Spleen (tissue), 11 donors: ENCODE measurements around the gene GATA3. TPM values are rescaled to one million over a fixed set of nuclear protein-coding genes. Genes with fewer than 3 reads are reported as not detected.
A peak's percentile ranks its signal among the peaks of the same experiment; 100 is the strongest.

Experiments used
- DNase-seq: peaks from one replicate; pipeline ENCODE4 v3.0.0-alpha.2; 2020
- H3K27ac ChIP-seq, 8 donors: fragments of 200-600 bp; sonication (generic) in 7 of 8; 1 replicate in 4 of 8; 2 replicates in 4 of 8; pipeline versions ENCODE4 v1.5.0 to v1.8.0; 2016 to 2021; ENCODE audit warnings: inconsistent platforms in 4 of 8, mild to moderate bottlenecking in 4 of 8, moderate library complexity in 1 of 8
- H3K27me3 ChIP-seq, 7 donors: fragments of 200-600 bp; sonication (generic) in 6 of 7; replicated peaks in 1 of 7; 1 replicate in 4 of 7; 2 replicates in 3 of 7; pipeline versions ENCODE4 v1.5.0 to v1.8.0; 2016 to 2021; ENCODE audit warnings: inconsistent platforms in 3 of 7, mild to moderate bottlenecking in 1 of 7
- H3K36me3 ChIP-seq, 6 donors: fragments of 200-600 bp; sonication (generic) in 5 of 6; 1 replicate in 4 of 6; 2 replicates in 2 of 6; pipeline versions ENCODE4 v1.5.0 to v1.8.0; 2016 to 2021; ENCODE audit warnings: inconsistent platforms in 2 of 6
- H3K4me1 ChIP-seq, 6 donors: fragments of 200-600 bp; sonication (generic) in 5 of 6; 1 replicate in 3 of 6; 2 replicates in 3 of 6; pipeline versions ENCODE4 v1.5.0 to v1.8.0; 2016 to 2021; ENCODE audit warnings: inconsistent platforms in 3 of 6
- H3K4me3 ChIP-seq, 8 donors: fragments of 200-600 bp; sonication (generic) in 7 of 8; 1 replicate in 4 of 8; 2 replicates in 4 of 8; pipeline versions ENCODE4 v1.5.0 to v1.8.0; 2016 to 2021; ENCODE audit warnings: inconsistent platforms in 4 of 8, mild to moderate bottlenecking in 4 of 8, moderate library complexity in 2 of 8
- H3K9me3 ChIP-seq, 8 donors: fragments of 200-600 bp; sonication (generic) in 7 of 8; 1 replicate in 4 of 8; 2 replicates in 4 of 8; pipeline versions ENCODE4 v1.5.0 to v1.8.0; 2016 to 2021; ENCODE audit warnings: inconsistent platforms in 4 of 8
- POLR2A ChIP-seq, 3 donors: fragments of 450-650 bp; IDR thresholded peaks; one replicate each; pipeline ENCODE4 v1.5.1; 2017; ENCODE audit warnings: antibody characterized with exemption in 3 of 3, mild to moderate bottlenecking in 1 of 3
- POLR2AphosphoS5 ChIP-seq, 3 donors: sonication (generic); formaldehyde crosslinking; IDR thresholded peaks; one replicate each; pipeline ENCODE4 v1.5.1; 2017; ENCODE audit warnings: antibody characterized with exemption in 3 of 3
- WGBS, 5 donors: extraction: QIAGEN DNeasy Blood & Tissue Kit in 3 of 5; methylation state at CpG; one replicate each; pipeline versions ENCODE4 v1.1.5 to v1.1.7; 2013 to 2018; 5-methylcytosine and 5-hydroxymethylcytosine counted together
- intact Hi-C: fragments of 100-400 bp; cut with DNase I; formaldehyde crosslinking; loops from one replicate; pipeline ENCODE4 v1.15.0; 2023; ENCODE audit warnings: low total_unique reads
- polyA plus RNA-seq, 3 donors: library from polyadenylated mRNA; stranded (reverse); fragments of 200-250 nt; gene quantifications; one replicate each; pipeline ENCODE4 v1.2.1, GENCODE V29; 2013
- total RNA-seq, 7 donors: library from RNA; depleted of rRNA in 3 of 7; stranded (reverse); fragments of >200 nt in 3 of 7; fragmentation: NEBNext Ultra II Directional in 4 of 7; extraction: Animal tissue kit (Norgen Biotek cat#: 25700) in 4 of 7; gene quantifications; one replicate each; pipeline versions ENCODE4 v1.1.0 to v1.2.1, GENCODE V29; 2016 to 2021
- TF ChIP-seq, protein P1 (sequence below), 11 experiments: fragments of 200-600 bp in 7 of 11; fragments of 450-650 bp in 4 of 11; sonication (generic) in 4 of 11; IDR thresholded peaks in 8 of 11; conservative IDR thresholded peaks in 3 of 11; 1 replicate in 7 of 11; 2 replicates in 4 of 11; pipeline versions ENCODE4 v1.4.0 to v1.8.0; 2016 to 2021; ENCODE audit warnings: antibody characterized with exemption in 11 of 11, inconsistent platforms in 4 of 11, mild to moderate bottlenecking in 1 of 11
- donor health status: healthy with polysubstance abuse.
- donor health status: DM: no; HTN: no; CAD: no; lungs with moderate emphysema.
- donor health status: DM: no; HTN: no; CAD: no.
- donor health status: Bipolar disorder and iron deficiency.
- donor health status: healthy.
- donor health status: DM: no; HTN: no; CAD: no.
- donor health status: DM: yes; HTN: yes; CAD: no.

Gene GATA3
- total and polyA plus RNA-seq, 10 donors, result 2.2 to 15.4 (median 6.0) TPM

DNA sequence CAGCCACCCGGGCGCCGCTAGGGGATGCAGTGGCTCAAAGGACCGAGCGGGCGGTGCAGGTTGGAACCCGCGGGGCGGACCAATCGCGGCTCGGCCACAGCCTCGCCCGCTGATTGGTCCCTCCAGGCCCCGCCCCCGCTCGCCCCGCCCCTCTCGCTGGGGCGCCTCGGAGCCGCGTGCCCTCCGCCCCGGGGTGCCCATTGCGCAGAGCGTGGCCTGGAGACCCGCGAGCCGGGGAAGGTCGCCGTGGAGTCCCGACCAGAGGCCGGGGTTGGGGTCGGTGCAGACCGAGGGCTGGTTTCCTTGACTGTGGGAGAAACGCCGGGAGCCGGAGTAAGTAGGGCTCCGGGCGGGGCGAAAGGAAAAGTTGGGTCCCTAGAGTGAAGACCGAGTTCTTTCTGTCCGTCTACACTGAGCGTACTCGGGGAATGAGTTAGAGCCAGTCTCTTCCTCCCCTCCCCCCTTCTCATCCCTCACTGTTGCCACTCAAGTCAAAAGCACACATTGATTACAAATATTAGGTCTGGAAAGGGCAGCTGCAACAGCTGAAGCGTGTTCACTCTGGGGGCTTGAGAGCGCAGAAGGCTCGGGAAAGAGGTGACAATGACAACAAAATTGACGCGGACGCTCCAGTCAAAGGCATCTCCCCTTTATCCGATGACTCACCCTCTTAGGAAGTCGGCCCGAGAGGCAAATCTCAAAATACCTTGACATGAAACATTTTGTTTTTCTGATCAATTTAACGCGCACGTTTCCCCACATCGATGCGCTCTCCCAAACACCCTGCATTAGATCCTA lies 843 bp upstream of the GATA3 start:
- TF ChIP-seq, protein P1, sequence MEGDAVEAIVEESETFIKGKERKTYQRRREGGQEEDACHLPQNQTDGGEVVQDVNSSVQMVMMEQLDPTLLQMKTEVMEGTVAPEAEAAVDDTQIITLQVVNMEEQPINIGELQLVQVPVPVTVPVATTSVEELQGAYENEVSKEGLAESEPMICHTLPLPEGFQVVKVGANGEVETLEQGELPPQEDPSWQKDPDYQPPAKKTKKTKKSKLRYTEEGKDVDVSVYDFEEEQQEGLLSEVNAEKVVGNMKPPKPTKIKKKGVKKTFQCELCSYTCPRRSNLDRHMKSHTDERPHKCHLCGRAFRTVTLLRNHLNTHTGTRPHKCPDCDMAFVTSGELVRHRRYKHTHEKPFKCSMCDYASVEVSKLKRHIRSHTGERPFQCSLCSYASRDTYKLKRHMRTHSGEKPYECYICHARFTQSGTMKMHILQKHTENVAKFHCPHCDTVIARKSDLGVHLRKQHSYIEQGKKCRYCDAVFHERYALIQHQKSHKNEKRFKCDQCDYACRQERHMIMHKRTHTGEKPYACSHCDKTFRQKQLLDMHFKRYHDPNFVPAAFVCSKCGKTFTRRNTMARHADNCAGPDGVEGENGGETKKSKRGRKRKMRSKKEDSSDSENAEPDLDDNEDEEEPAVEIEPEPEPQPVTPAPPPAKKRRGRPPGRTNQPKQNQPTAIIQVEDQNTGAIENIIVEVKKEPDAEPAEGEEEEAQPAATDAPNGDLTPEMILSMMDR (IDR thresholded peaks at IDR 0.05 in 8 of 11, conservative IDR thresholded peaks at IDR 0.05 in 3 of 11), result peak in 7 of 11 experiments; percentile 72 to 87 (median 82)
- TF ChIP-seq POLR2A (IDR thresholded peaks at IDR 0.05) (no peak), POLR2AphosphoS5 (IDR thresholded peaks at IDR 0.05) (peak; percentile 34 to 71 (median 52))
- H3K4me1 ChIP-seq, result peaks cover 49 to 100% (median 88%) of the 10 kb centered on the region in 6 donors
- peaks cover 10 to 99% (median 78%) of the 10 kb centered on the region in 7 donors for H3K27me3 ChIP-seq
- H3K36me3 ChIP-seq, result peaks cover 0 to 6% (median 0%) of the 10 kb centered on the region in 6 donors
- 1 to 2% (median 1%) methylated on average over 36 to 60 of the region's 60 CpGs for whole genome bisulfite sequencing, 5 donors
- intact Hi-C loops, result no loop called here
- H3K9me3 ChIP-seq, result no peaks in the 10 kb centered on the region
- peak overlapping the region; percentile 70 to 89 (median 86) for H3K27ac ChIP-seq
- peak overlapping the region; percentile 46 to 84 (median 60) for H3K4me3 ChIP-seq
- DNase-seq, result peak; percentile 94

DNA sequence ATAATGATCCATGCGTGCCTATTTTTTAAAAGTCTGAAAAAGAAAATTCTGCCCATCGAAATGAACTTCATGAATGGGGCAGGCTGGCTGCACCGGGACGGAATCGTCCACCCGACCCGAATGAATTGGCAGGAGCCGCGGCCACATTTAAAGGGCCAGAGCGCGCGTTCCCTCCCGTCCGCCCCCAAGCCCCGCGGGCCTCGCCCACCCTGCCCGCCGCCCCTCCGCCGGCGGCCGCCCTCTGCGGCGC lies 319 bp upstream of the GATA3 start:
- Histone ChIP-seq H3K36me3 (peaks cover 0 to 10% (median 0%) of the 10 kb centered on the region in 6 donors), H3K4me1 (peaks cover 50 to 100% (median 88%) of the 10 kb centered on the region in 6 donors), H3K27ac (peak overlapping the region; percentile 70 to 89 (median 86)), H3K9me3 (no peaks in the 10 kb centered on the region), H3K27me3 (peaks cover 10 to 99% (median 73%) of the 10 kb centered on the region in 7 donors), H3K4me3 (peak overlapping the region; percentile 46 to 84 (median 60))
- intact Hi-C loops, result no loop called here
- 0 to 8% (median 1%) methylated on average over 10 to 25 of the region's 25 CpGs for WGBS, 5 donors
- no peak for DNase-seq
- TF ChIP-seq, protein P1 (IDR thresholded peaks at IDR 0.05 in 8 of 11, conservative IDR thresholded peaks at IDR 0.05 in 3 of 11), result no peak
- TF ChIP-seq POLR2A (IDR thresholded peaks at IDR 0.05), result no peak
- TF ChIP-seq POLR2AphosphoS5 (IDR thresholded peaks at IDR 0.05), result no peak

- peaks cover 0 to 10% (median 0%) of the 10 kb centered on the region in 6 donors for H3K36me3 ChIP-seq
- TF ChIP-seq POLR2AphosphoS5 (IDR thresholded peaks at IDR 0.05), result peak; percentile 32 to 71 (median 67)
- TF ChIP-seq, protein P1 (IDR thresholded peaks at IDR 0.05 in 8 of 11, conservative IDR thresholded peaks at IDR 0.05 in 3 of 11), result no peak
- H3K4me1 ChIP-seq, result peaks cover 42 to 100% (median 87%) of the 10 kb centered on the region in 6 donors
- peak; percentile 87 for DNase-seq
- H3K4me3 ChIP-seq, result peak overlapping the region; percentile 46 to 84 (median 60)
- intact Hi-C loops, result no loop called here
- H3K27me3 ChIP-seq, result peaks cover 4 to 99% (median 58%) of the 10 kb centered on the region in 7 donors
- 1 to 9% (median 7%) methylated on average over 56 to 85 of the region's 85 CpGs for WGBS, 5 donors
- no peaks in the 10 kb centered on the region for H3K9me3 ChIP-seq
- H3K27ac ChIP-seq, result peak overlapping the region; percentile 70 to 89 (median 86)
These were observed 1.2 kb downstream of the GATA3 start for GRCh38 chr10:8055420-8056349.
